ENCODE results near the gene PLPPR4. TPM values are rescaled to one million over a fixed set of nuclear protein-coding genes. Genes with fewer than 3 reads are reported as not detected.

The PLPPR4 gene
- total and polyA plus RNA-seq, 5 donors from 2014 or later, result not detected

DNA sequence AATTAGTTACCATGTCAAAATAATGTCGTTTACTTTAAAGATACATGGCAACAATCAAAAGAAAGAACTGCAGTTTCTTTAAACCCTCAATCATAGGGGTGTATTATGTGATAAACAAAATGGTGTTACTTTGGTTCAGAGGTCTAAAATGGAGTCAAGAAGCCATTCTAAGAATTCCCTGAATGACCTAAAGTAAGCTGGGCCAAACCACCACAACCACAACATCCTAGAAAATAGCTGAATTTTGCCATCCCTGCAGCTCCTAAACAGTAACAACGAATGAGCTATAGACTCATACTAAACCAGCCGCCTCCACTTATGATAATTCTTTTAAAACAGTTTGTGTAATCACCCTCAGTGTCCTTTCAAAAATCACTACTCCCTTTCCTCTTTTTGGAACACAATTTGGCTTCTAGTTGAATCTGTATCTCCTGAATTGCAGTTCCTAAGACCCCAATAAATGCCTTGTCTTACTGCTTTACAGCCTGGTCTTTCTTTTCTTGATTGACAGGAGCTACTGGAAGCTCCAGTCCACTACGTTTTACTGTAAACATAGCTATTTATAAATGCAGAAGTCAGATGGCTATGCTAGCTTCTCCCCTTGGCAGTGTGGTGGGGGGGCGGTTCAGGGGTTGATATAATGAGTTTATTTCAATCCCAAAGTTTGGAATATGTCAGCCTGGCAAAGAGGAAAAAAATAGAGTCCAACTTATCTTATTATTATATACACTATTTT lies 84.3 kb downstream of the PLPPR4 start:
- H3K4me1 ChIP-seq (ENCODE audit: control insufficient read depth, insufficient read depth, low read length, poor library complexity, severe bottlenecking), result no peaks in the 10 kb centered on the region
- Mint-ChIP-seq H3K27me3 (no peaks in the 10 kb centered on the region), H3K9me3 (peaks cover 0 to 3% (median 0%) of the 10 kb centered on the region in 7 donors), H3K36me3 (no peaks in the 10 kb centered on the region), H3K27ac (no peak overlapping the region), H3K4me1 (no peaks in the 10 kb centered on the region), H3K4me3 (no peak overlapping the region)
- H3K4me3 ChIP-seq (ENCODE audit: low read depth, low read length), result no peak overlapping the region
- H3K27me3 ChIP-seq (ENCODE audit: control insufficient read depth, insufficient read depth, low read length), result no peaks in the 10 kb centered on the region
- DNase-seq (no peak), ATAC-seq (ENCODE audit: low read depth in 2 of 2) (no peak)
- no peaks in the 10 kb centered on the region for H3K9me3 ChIP-seq (ENCODE audit: control insufficient read depth in 2 of 2, low read length in 2 of 2)
- H3K27ac ChIP-seq (ENCODE audit: insufficient read depth, low read length, poor library complexity, severe bottlenecking), result no peak overlapping the region
- no peaks in the 10 kb centered on the region for H3K36me3 ChIP-seq (ENCODE audit: control insufficient read depth, insufficient read depth, low read length)

DNA sequence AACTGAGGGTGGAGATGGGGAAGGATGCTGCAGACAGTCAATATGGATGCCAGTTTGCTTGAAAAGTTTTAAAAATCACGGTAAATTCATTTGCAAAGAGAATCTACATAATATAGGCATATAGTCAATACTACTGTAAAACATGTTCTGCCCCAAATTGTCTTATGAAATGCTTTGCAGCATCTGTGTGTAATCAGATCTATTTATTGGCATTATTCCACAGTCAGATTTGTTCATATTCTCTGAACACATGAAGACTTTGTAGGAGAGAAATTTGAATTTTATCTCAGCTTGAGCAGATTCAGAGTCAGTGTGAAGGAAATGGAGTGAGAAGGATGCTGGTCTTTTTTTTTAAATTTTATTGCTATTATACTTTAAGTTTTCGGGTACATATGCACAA lies 88.5 kb downstream of the PLPPR4 start:
- no peak overlapping the region for H3K4me3 Mint-ChIP-seq
- H3K9me3 ChIP-seq (ENCODE audit: control insufficient read depth in 2 of 2, low read length in 2 of 2), result no peaks in the 10 kb centered on the region
- H3K4me1 ChIP-seq (ENCODE audit: control insufficient read depth, insufficient read depth, low read length, poor library complexity, severe bottlenecking), result no peaks in the 10 kb centered on the region
- ATAC-seq (ENCODE audit: low read depth in 2 of 2) (no peak), DNase-seq (no peak)
- H3K27me3 ChIP-seq (ENCODE audit: control insufficient read depth, insufficient read depth, low read length), result no peaks in the 10 kb centered on the region
- no peak overlapping the region for H3K27ac Mint-ChIP-seq
- no peaks in the 10 kb centered on the region for H3K36me3 ChIP-seq (ENCODE audit: control insufficient read depth, insufficient read depth, low read length)
- no peaks in the 10 kb centered on the region for H3K27me3 Mint-ChIP-seq
- H3K9me3 Mint-ChIP-seq, result peaks cover 0 to 4% (median 0%) of the 10 kb centered on the region in 7 donors
- H3K27ac ChIP-seq (ENCODE audit: insufficient read depth, low read length, poor library complexity, severe bottlenecking), result no peak overlapping the region
- no peaks in the 10 kb centered on the region for H3K4me1 Mint-ChIP-seq
- no peak overlapping the region for H3K4me3 ChIP-seq (ENCODE audit: low read depth, low read length)
- H3K36me3 Mint-ChIP-seq, result no peaks in the 10 kb centered on the region

DNA sequence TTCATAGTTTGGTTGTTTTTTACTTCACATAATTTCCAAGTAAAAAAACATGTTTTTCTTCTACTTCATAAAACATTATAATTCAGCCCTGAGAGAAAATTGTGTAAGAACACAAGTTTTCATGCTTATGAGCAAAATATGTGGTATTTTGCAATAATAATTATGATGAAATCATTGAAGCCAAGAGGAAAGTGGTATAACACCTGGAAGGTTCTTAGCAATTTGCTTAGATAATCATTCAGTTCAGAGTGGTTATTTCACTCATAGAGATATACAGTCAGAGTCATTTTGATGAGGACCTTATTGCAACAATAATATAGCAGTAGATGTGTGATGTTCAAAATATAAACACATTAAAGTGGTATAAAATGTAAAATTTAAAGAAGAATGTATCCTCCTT lies 94.5 kb downstream of the PLPPR4 start:
- H3K9me3 ChIP-seq (ENCODE audit: control insufficient read depth in 2 of 2, low read length in 2 of 2), result no peaks in the 10 kb centered on the region
- no peak for ATAC-seq (ENCODE audit: low read depth in 2 of 2)
- Mint-ChIP-seq H3K4me3 (no peak overlapping the region), H3K36me3 (no peaks in the 10 kb centered on the region), H3K4me1 (no peaks in the 10 kb centered on the region), H3K27ac (no peak overlapping the region), H3K27me3 (no peaks in the 10 kb centered on the region), H3K9me3 (peaks cover 0 to 6% (median 0%) of the 10 kb centered on the region in 7 donors)
- DNase-seq, result no peak
- no peaks in the 10 kb centered on the region for H3K36me3 ChIP-seq (ENCODE audit: control insufficient read depth, insufficient read depth, low read length)
- no peak overlapping the region for H3K4me3 ChIP-seq (ENCODE audit: low read depth, low read length)
- H3K27me3 ChIP-seq (ENCODE audit: control insufficient read depth, insufficient read depth, low read length), result no peaks in the 10 kb centered on the region
- H3K27ac ChIP-seq (ENCODE audit: insufficient read depth, low read length, poor library complexity, severe bottlenecking), result no peak overlapping the region
- H3K4me1 ChIP-seq (ENCODE audit: control insufficient read depth, insufficient read depth, low read length, poor library complexity, severe bottlenecking), result no peaks in the 10 kb centered on the region
